LNCAP (cell line): ENCODE results near the gene TAF4.

Source experiments
- TF ChIP-seq, protein P1 (sequence below): fragments of 450-650 bp; IDR thresholded peaks from 2 replicates; pipeline ENCODE4 v1.5.1; 2017; ENCODE audit warnings: mild to moderate bottlenecking

The TAF4 gene

GRCh38 chr20:61925555-61926252 is 140.0 kb downstream of the TAF4 start:
- TF ChIP-seq, protein P1, sequence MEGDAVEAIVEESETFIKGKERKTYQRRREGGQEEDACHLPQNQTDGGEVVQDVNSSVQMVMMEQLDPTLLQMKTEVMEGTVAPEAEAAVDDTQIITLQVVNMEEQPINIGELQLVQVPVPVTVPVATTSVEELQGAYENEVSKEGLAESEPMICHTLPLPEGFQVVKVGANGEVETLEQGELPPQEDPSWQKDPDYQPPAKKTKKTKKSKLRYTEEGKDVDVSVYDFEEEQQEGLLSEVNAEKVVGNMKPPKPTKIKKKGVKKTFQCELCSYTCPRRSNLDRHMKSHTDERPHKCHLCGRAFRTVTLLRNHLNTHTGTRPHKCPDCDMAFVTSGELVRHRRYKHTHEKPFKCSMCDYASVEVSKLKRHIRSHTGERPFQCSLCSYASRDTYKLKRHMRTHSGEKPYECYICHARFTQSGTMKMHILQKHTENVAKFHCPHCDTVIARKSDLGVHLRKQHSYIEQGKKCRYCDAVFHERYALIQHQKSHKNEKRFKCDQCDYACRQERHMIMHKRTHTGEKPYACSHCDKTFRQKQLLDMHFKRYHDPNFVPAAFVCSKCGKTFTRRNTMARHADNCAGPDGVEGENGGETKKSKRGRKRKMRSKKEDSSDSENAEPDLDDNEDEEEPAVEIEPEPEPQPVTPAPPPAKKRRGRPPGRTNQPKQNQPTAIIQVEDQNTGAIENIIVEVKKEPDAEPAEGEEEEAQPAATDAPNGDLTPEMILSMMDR = no peak

GRCh38 chr20:61924858-61925554 is 140.7 kb downstream of the TAF4 start:
- TF ChIP-seq, protein P1 = no peak
